ENCODE results near the gene ITIH2.

Gene ITIH2

DNA sequence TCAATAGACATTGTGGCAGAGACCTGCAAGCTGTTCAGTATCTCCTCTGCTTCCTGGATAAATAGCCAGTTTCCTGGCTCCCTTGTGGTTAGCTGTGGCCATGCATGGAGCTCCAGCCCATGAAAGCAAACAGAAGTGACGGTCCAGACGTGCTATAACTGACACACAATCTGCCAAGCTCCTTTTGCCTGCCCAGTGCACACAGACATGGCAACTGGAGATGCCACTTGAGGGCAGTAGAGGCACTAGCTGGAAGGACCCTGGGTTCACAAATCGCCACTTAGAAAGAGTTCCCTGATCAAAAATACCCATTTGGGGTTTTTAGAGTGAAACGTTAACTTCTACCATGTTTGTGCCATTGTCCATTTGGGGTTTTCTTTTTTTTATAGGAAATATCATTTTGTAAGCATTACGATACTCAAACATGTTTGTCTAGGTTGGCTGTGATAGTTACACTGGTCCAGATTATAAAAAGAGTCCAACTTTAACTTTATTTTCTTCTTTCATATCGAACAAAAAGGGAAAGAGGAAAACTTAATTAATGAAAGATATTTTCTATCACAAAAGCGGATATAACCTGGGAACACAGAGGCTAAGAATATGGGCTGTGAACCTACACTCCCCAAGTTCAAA lies 53.4 kb downstream of the ITIH2 start:
- no peak for DNase-seq
- Histone ChIP-seq H3K27me3 (no peaks in the 10 kb centered on the region), H3K4me3 (no peak overlapping the region), H3K4me1 (no peaks in the 10 kb centered on the region), H3K27ac (no peak overlapping the region), H3K36me3 (peaks cover 84 to 91% (median 88%) of the 10 kb centered on the region in 3 donors), H3K9me3 (no peaks in the 10 kb centered on the region)
- intact Hi-C loops (cut with DNase I; ENCODE audit: low total_unique reads) = no loop called here
- TF ChIP-seq, protein P1, sequence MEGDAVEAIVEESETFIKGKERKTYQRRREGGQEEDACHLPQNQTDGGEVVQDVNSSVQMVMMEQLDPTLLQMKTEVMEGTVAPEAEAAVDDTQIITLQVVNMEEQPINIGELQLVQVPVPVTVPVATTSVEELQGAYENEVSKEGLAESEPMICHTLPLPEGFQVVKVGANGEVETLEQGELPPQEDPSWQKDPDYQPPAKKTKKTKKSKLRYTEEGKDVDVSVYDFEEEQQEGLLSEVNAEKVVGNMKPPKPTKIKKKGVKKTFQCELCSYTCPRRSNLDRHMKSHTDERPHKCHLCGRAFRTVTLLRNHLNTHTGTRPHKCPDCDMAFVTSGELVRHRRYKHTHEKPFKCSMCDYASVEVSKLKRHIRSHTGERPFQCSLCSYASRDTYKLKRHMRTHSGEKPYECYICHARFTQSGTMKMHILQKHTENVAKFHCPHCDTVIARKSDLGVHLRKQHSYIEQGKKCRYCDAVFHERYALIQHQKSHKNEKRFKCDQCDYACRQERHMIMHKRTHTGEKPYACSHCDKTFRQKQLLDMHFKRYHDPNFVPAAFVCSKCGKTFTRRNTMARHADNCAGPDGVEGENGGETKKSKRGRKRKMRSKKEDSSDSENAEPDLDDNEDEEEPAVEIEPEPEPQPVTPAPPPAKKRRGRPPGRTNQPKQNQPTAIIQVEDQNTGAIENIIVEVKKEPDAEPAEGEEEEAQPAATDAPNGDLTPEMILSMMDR (IDR thresholded peaks at IDR 0.05) = no peak

- Histone ChIP-seq H3K36me3 (peaks cover 78 to 90% (median 87%) of the 10 kb centered on the region in 3 donors), H3K4me3 (no peak overlapping the region), H3K27ac (no peak overlapping the region), H3K27me3 (no peaks in the 10 kb centered on the region), H3K4me1 (no peaks in the 10 kb centered on the region), H3K9me3 (no peaks in the 10 kb centered on the region)
- TF ChIP-seq, protein P1 (IDR thresholded peaks at IDR 0.05) = no peak
- intact Hi-C loops (cut with DNase I; ENCODE audit: low total_unique reads) = no loop called here
- DNase-seq = no peak
Observed at GRCh38 chr10:7763929-7764328, 60.8 kb downstream of the ITIH2 start.

GRCh38 chr10:7766241-7766640 lies 63.1 kb downstream of the ITIH2 start:
- Histone ChIP-seq H3K27me3 (no peaks in the 10 kb centered on the region), H3K36me3 (peaks cover 67 to 89% (median 86%) of the 10 kb centered on the region in 3 donors), H3K4me3 (no peak overlapping the region), H3K9me3 (no peaks in the 10 kb centered on the region), H3K27ac (no peak overlapping the region), H3K4me1 (no peaks in the 10 kb centered on the region)
- intact Hi-C loops (cut with DNase I; ENCODE audit: low total_unique reads) = no loop called here
- no peak for DNase-seq
- TF ChIP-seq, protein P1 (IDR thresholded peaks at IDR 0.05) = no peak

GRCh38 chr10:7767209-7767608 lies 64.1 kb downstream of the ITIH2 start:
- H3K9me3 ChIP-seq = no peaks in the 10 kb centered on the region
- H3K4me3 ChIP-seq = no peak overlapping the region
- intact Hi-C loops (cut with DNase I; ENCODE audit: low total_unique reads) = no loop called here
- DNase-seq = no peak
- TF ChIP-seq, protein P1 (IDR thresholded peaks at IDR 0.05) = no peak
- peaks cover 57 to 86% (median 84%) of the 10 kb centered on the region in 3 donors for H3K36me3 ChIP-seq
- no peaks in the 10 kb centered on the region for H3K27me3 ChIP-seq
- no peak overlapping the region for H3K27ac ChIP-seq
- H3K4me1 ChIP-seq = no peaks in the 10 kb centered on the region

DNA sequence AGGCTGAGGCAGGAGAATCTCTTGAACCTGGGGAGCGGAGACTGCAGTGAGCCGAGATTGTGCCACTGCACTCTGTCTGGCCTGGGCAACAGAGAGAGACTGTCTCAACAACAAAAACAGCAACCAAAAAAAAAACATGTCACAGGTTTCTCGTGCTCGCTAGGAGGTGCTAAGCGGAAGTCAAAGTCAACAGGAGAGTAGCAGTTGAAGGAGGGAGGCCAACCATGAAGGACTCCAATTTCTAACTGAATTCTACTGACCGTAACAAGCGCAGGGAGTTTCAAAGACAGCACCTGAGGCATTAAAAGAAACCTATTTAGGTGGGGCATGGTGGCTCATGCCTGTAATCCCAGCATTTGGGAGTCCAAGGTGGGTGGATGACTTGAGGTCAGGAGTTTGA lies 65.3 kb downstream of the ITIH2 start:
- intact Hi-C loops (cut with DNase I; ENCODE audit: low total_unique reads) = no loop called here
- Histone ChIP-seq H3K27ac (no peak overlapping the region), H3K4me1 (no peaks in the 10 kb centered on the region), H3K4me3 (no peak overlapping the region), H3K27me3 (no peaks in the 10 kb centered on the region), H3K36me3 (peaks cover 46 to 84% (median 72%) of the 10 kb centered on the region in 3 donors), H3K9me3 (no peaks in the 10 kb centered on the region)
- DNase-seq = no peak
- TF ChIP-seq, protein P1 (IDR thresholded peaks at IDR 0.05) = no peak

Measured in tibial artery (tissue), 4 donors.